ENCODE results near the gene NBDY. TPM values are rescaled to one million over a fixed set of nuclear protein-coding genes. Genes with fewer than 3 reads are reported as not detected.
A peak's percentile ranks its signal among the peaks of the same experiment; 100 is the strongest.

The NBDY gene
- total and polyA plus RNA-seq, 4 donors: 11.8 to 43.2 (median 22.7) TPM

GRCh38 chrX:56811599-56811998, 82.6 kb downstream of the NBDY start:
- H3K4me3 ChIP-seq: no peak overlapping the region
- no peak for TF ChIP-seq CTCF (IDR thresholded peaks at IDR 0.05; ENCODE audit: control extremely low read depth, extremely low read depth)
- H3K9ac ChIP-seq (ENCODE audit: insufficient read depth in 1 of 2, low read length in 2 of 2): no peak overlapping the region
- peaks cover 0 to 29% (median 6%) of the 10 kb centered on the region in 3 donors for H3K27me3 ChIP-seq (ENCODE audit: control insufficient read depth in 3 of 3, insufficient read depth in 3 of 3, low read length in 2 of 3)
- peaks cover 0 to 2% (median 0%) of the 10 kb centered on the region in 4 donors for H3K9me3 ChIP-seq (ENCODE audit: control insufficient read depth in 4 of 4, insufficient read depth in 3 of 4, low read length in 3 of 4)
- DNase-seq (no peak), ATAC-seq (ENCODE audit: insufficient read depth, low FRiP score) (no peak)
- 89 to 91% methylated on average over 5 of the region's 5 CpGs for WGBS, 2 donors
- H3K27ac ChIP-seq (ENCODE audit: low read depth in 1 of 2, low read length in 1 of 2): no peak overlapping the region
- H3K36me3 ChIP-seq (ENCODE audit: control insufficient read depth in 4 of 4, insufficient read depth in 4 of 4, low read length in 4 of 4): peaks cover 0 to 3% (median 0%) of the 10 kb centered on the region in 4 donors
- peaks cover 0 to 5% (median 0%) of the 10 kb centered on the region in 5 donors for H3K4me1 ChIP-seq (ENCODE audit: control insufficient read depth in 5 of 5, insufficient read depth in 5 of 5, low read length in 5 of 5)

GRCh38 chrX:56812515-56813105, 83.6 kb downstream of the NBDY start:
- no peak for TF ChIP-seq CTCF (IDR thresholded peaks at IDR 0.05; ENCODE audit: control extremely low read depth, extremely low read depth)
- Histone ChIP-seq H3K9me3 (ENCODE audit: control insufficient read depth in 4 of 4, insufficient read depth in 3 of 4, low read length in 3 of 4) (peaks cover 0 to 2% (median under 1%) of the 10 kb centered on the region in 4 donors), H3K4me3 (no peak overlapping the region), H3K27ac (ENCODE audit: low read depth in 1 of 2, low read length in 1 of 2) (peak overlapping the region in 1 of 2 donors; percentile 67), H3K27me3 (ENCODE audit: control insufficient read depth in 3 of 3, insufficient read depth in 3 of 3, low read length in 2 of 3) (peaks cover 0 to 29% (median 6%) of the 10 kb centered on the region in 3 donors), H3K36me3 (ENCODE audit: control insufficient read depth in 4 of 4, insufficient read depth in 4 of 4, low read length in 4 of 4) (peaks cover 0 to 3% (median under 1%) of the 10 kb centered on the region in 4 donors), H3K9ac (ENCODE audit: insufficient read depth in 1 of 2, low read length in 2 of 2) (no peak overlapping the region), H3K4me1 (ENCODE audit: control insufficient read depth in 5 of 5, insufficient read depth in 5 of 5, low read length in 5 of 5) (peaks cover 0 to 5% (median 0%) of the 10 kb centered on the region in 5 donors)
- ATAC-seq (ENCODE audit: insufficient read depth, low FRiP score) (peak; percentile 58), DNase-seq (no peak)
- WGBS, 2 donors: 26 to 37% methylated on average over 7 of the region's 7 CpGs

GRCh38 chrX:56813318-56813837, 84.3 kb downstream of the NBDY start:
- H3K4me1 ChIP-seq (ENCODE audit: control insufficient read depth in 5 of 5, insufficient read depth in 5 of 5, low read length in 5 of 5): peaks cover 0 to 5% (median 0%) of the 10 kb centered on the region in 5 donors
- H3K27me3 ChIP-seq (ENCODE audit: control insufficient read depth in 3 of 3, insufficient read depth in 3 of 3, low read length in 2 of 3): peaks cover 0 to 29% (median 6%) of the 10 kb centered on the region in 3 donors
- H3K4me3 ChIP-seq: no peak overlapping the region
- WGBS, 2 donors: 27 to 51% methylated on average over 7 of the region's 7 CpGs
- ATAC-seq (ENCODE audit: insufficient read depth, low FRiP score): peak; percentile 66
- no peak overlapping the region for H3K9ac ChIP-seq (ENCODE audit: insufficient read depth in 1 of 2, low read length in 2 of 2)
- H3K27ac ChIP-seq (ENCODE audit: low read depth in 1 of 2, low read length in 1 of 2): peak overlapping the region; percentile 9 to 82
- no peak for TF ChIP-seq CTCF (IDR thresholded peaks at IDR 0.05; ENCODE audit: control extremely low read depth, extremely low read depth)
- peaks cover 0 to 3% (median under 1%) of the 10 kb centered on the region in 4 donors for H3K36me3 ChIP-seq (ENCODE audit: control insufficient read depth in 4 of 4, insufficient read depth in 4 of 4, low read length in 4 of 4)
- H3K9me3 ChIP-seq (ENCODE audit: control insufficient read depth in 4 of 4, insufficient read depth in 3 of 4, low read length in 3 of 4): peaks cover 0 to 2% (median under 1%) of the 10 kb centered on the region in 4 donors
- no peak for DNase-seq

Measured in lung (tissue), 12 donors.